ENCODE measurements around the gene TCIRG1.

GRCh38 chr11:68076371-68077042 lies 37.7 kb downstream of the TCIRG1 start:
- TF ChIP-seq CTCF (IDR thresholded peaks at IDR 0.05) (peak in 1 of 6 experiments; percentile 8), POLR2A (IDR thresholded peaks at IDR 0.05) (no peak)

All from adrenal gland (tissue), 5 donors.